Mononuclear cell (primary cell): ENCODE results near the gene LCE5A. TPM values are rescaled to one million over a fixed set of nuclear protein-coding genes. Genes with fewer than 3 reads are reported as not detected.

Experiments
- H3K27me3 ChIP-seq: 2 replicates; pipeline ENCODE4 v1.6.0; 2011; ENCODE audit warnings: low read length, control low read depth; ENCODE audit not compliant: insufficient read depth
- H3K4me1 ChIP-seq: 2 replicates; pipeline ENCODE4 v1.5.1; 2011; ENCODE audit warnings: mild to moderate bottlenecking, low read length, control low read depth; ENCODE audit not compliant: insufficient read depth
- H3K4me3 ChIP-seq: 2 replicates; pipeline ENCODE4 v1.5.1; 2011; ENCODE audit warnings: mild to moderate bottlenecking, low read length, moderate library complexity
- H3K9me3 ChIP-seq: 2 replicates; pipeline ENCODE4 v1.5.1; 2011; ENCODE audit warnings: low read depth, mild to moderate bottlenecking, control low read depth, low read length
- total RNA-seq: library from RNA; depleted of rRNA; stranded (reverse); fragments of >200 nt; gene quantifications from one replicate; pipeline ENCODE4 v1.2.3, GENCODE V29; 2012

Gene LCE5A
- total RNA-seq, 1 donor: not detected

DNA sequence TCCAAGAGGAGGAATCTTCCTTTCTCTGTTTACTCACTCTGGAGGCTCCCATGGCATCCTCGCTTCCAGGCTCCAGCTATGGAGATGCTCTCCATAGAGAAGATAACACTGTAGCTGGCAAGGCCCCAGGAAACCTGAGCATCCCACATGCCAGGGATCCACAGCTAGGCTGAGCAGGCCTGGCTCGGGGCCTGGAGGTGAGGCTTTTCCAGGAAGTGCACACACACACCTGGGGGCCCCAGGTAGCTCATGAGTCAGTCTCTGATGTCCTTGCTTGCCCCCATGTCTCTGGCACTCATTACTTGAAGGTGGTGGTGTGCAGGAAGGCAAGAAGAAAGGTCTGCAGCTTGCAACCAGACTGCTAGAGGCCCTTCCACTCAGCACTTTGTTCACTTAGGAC lies 5.5 kb upstream of the LCE5A start:
- Histone ChIP-seq H3K4me3 (no peak overlapping the region), H3K4me1 (no peaks in the 10 kb centered on the region), H3K9me3 (no peaks in the 10 kb centered on the region), H3K27me3 (no peaks in the 10 kb centered on the region)

DNA sequence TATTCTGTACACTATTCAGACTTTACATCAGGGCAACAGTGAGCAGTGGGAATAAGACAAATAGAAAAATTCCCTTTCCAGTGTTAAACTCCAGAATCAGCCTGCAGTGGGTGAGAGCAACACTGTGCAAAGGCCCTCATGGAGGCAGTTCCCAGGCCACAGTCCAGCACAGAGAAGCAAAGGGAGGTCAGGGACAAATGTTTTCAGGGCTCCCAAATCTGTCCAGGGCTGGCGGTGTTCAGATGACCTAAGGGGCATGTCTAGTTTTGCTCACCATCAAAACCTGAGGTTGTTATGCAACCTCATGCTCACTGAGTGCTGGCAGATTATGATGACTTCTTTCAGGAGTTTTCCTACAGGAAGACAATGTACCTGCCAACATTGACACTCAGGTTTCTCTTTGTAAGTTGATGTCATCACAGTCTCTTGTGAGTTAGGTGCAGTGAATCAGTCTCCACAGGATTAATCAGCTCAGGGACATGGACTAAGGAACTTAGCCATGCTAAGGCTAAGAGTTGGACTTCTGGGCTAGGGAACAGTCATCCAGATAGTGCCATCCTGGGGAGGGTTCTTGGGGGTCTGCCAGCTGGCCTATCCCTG lies 3.6 kb upstream of the LCE5A start:
- Histone ChIP-seq H3K9me3 (no peaks in the 10 kb centered on the region), H3K4me3 (no peak overlapping the region), H3K27me3 (peaks cover 2% of the 10 kb centered on the region), H3K4me1 (no peaks in the 10 kb centered on the region)

DNA sequence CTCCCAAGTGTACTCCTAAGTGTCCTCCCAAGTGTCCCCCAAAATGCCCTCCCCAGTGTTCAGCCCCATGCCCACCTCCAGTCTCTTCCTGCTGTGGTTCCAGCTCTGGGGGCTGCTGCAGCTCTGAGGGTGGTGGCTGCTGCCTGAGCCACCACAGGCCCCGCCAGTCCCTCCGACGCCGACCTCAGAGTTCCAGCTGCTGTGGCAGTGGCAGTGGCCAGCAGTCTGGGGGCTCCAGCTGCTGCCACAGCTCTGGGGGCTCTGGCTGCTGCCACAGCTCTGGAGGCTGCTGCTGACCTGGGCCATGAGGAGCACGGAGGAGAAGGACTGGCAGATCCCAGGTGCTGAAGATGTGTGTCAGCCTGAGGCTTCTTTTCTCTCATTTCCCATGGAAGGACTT lies 993 bp downstream of the LCE5A start:
- Histone ChIP-seq H3K27me3 (peaks cover 47% of the 10 kb centered on the region), H3K9me3 (no peaks in the 10 kb centered on the region)

DNA sequence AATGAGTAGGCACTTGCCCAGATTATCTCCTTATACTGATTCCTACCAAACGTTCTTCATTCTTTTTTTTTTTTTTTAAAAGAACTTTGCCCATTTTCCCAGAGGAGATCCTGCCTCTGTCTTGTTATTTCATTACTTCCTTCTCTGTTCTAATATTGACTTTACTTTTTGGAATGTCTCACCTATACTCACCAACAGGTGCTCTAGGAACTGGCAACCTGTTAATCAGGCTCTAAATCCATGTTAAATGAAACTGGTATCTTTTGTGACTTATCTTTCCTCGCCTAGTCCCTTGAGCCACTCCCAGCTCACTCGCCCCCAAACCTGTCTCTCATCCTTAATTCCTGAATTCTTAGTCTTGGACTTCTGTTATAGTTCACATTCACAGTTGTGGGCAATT lies 2.5 kb downstream of the LCE5A start:
- H3K4me1 ChIP-seq: no peaks in the 10 kb centered on the region
- H3K9me3 ChIP-seq: no peaks in the 10 kb centered on the region
- H3K4me3 ChIP-seq: no peak overlapping the region
- H3K27me3 ChIP-seq: peaks cover 53% of the 10 kb centered on the region

More for the DNA sequence above, 993 bp downstream of the LCE5A start:
- H3K4me1 ChIP-seq: no peaks in the 10 kb centered on the region
- H3K4me3 ChIP-seq: no peak overlapping the region

DNA sequence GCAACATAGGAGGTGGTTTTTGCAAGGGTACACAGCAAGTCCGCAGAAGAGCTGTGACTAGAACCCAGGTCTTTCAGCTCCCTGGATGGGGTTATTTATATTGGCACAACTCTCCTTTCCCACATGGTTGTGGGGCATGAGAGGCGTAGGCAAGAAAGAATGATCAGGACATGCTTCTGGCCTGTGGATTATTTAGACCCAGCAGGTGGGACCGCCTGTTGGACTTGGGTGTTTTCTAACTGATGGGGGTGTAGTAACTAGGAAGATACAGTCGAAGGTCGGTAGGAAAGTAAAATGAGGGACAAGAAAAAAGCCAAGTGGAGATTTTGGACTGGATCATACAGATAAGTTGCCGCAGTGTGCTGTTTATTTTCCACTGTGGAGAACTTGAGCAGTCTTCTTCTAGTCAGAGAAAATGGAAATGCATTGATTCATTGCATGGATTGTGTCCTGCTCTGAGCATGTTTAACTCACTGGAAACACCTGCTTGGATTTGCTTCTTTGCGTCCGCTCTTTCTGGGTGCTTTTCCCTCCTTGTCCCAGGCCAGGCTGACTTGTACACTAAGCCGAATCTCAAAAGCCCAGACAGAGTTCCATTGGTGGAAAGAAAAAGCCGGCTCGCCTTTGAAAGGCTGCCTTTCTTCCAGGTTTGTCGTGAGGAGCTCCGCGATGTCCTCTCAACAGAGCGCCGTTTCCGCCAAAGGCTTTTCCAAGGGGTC lies 4.3 kb downstream of the LCE5A start:
- Histone ChIP-seq H3K27me3 (peaks cover 53% of the 10 kb centered on the region), H3K4me1 (peaks cover 5% of the 10 kb centered on the region), H3K4me3 (no peak overlapping the region), H3K9me3 (no peaks in the 10 kb centered on the region)

DNA sequence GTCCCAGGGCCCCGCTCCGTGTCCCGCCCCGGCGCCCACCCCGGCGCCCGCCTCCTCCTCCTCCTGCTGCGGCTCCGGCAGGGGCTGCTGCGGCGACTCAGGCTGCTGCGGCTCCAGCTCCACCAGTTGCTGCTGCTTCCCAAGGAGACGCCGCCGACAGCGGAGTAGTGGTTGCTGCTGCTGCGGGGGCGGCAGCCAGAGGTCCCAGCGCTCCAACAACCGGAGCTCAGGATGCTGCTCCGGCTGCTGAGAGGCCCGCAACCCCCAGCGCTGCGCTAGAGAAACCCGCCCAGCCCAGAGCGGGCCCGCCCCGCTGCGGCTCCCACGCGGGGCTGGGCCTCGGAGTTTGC lies 4.8 kb downstream of the LCE5A start:
- Histone ChIP-seq H3K4me1 (peaks cover 8% of the 10 kb centered on the region), H3K4me3 (no peak overlapping the region), H3K27me3 (peaks cover 53% of the 10 kb centered on the region), H3K9me3 (no peaks in the 10 kb centered on the region)

DNA sequence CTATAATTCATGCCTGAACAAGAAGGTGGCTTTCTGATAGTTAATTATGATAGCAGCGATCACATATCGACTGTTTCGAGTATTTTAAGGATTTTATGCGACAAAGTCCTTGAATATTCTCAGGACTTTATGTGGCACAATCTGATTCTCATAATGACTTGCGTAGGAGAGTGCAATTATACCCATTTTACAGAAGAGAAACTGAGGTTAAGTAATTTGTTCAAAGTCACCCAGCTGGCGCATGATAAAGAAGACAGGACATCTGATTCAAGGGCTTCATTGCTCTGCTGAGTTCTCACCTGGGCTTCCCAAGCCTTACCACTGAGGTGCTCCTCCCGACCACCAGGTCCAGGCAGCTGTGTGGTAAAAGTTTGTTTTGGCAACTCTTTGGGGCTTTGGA lies 5.5 kb downstream of the LCE5A start:
- H3K4me3 ChIP-seq: no peak overlapping the region
- peaks cover 53% of the 10 kb centered on the region for H3K27me3 ChIP-seq
- H3K4me1 ChIP-seq: peaks cover 8% of the 10 kb centered on the region
- no peaks in the 10 kb centered on the region for H3K9me3 ChIP-seq

DNA sequence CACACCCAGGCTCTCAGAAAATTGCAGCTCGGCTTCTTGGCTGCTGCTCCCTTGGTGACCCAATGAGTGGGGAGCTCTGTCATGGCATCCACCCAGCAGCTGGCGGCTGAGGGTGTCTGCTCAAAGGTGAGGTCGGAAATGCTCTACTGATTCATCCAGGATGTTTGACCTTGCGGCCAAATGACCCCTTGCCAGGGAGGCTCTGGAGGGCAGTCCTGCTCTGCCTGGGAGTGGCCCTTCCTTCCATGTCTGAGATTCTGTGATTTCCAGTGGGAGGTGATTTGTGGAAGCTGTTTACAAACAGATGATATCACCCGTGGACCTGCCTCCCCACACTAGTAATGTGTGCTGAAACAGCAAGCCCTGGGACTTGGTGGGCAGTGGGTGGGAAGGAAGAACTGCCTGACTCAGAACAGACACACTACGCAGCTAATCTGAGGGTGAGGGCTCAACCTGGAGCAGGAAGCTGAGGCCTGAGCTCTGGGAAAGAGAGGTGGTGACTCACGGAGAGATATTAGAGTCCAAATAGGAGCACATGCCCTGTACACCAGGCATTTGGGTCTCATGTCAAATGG lies 6.7 kb downstream of the LCE5A start:
- Histone ChIP-seq H3K4me3 (no peak overlapping the region), H3K27me3 (peaks cover 49% of the 10 kb centered on the region), H3K4me1 (peaks cover 8% of the 10 kb centered on the region)

DNA sequence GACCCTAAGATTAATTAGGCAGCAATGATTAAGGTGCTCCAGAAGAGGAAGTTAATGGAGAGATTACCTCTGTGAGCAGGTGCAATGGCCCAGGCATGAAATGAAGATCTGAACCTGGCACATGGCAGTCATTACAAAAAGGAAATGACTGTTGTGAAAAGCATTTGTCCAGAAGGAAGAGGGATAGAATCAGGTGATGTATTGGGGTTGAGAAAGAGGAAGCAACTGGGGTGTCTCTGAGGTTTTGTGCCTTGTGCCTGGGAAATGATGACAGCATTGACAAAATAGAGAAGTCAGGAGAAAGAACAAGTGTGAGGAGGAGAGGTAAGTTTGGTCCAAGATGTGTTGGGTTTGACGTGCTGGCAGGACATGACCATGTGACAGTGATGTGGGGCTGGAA lies 9.2 kb downstream of the LCE5A start:
- Histone ChIP-seq H3K9me3 (no peaks in the 10 kb centered on the region), H3K4me1 (peaks cover 8% of the 10 kb centered on the region), H3K27me3 (peaks cover 33% of the 10 kb centered on the region), H3K4me3 (no peak overlapping the region)

More for the DNA sequence above, 6.7 kb downstream of the LCE5A start:
- no peaks in the 10 kb centered on the region for H3K9me3 ChIP-seq

DNA sequence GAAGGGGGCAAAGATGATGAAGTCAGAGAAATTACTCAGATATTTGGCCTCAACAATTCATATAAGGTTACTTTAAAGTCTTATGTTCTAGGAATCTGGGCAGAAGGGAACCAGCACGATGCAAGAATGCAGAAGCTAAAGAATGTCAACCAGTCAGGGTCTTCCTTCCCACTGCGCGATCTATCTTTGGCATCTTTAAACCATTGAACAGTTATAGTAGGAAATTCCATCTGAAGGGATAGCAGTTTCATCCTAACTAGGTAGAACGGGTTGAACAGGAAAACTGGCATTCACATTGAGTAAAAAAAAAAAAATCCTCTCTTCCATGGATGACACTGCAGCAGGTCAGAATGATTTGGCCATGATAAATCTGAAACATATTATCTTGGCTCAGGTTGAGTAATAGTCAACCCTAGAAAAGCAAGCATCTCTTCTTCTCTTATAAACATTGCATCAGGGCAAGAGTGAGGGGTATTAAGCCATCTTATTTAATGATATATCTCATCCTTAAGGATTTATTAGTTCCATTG lies 10.0 kb downstream of the LCE5A start:
- no peak overlapping the region for H3K4me3 ChIP-seq
- no peaks in the 10 kb centered on the region for H3K9me3 ChIP-seq
- peaks cover 8% of the 10 kb centered on the region for H3K4me1 ChIP-seq
- H3K27me3 ChIP-seq: peaks cover 25% of the 10 kb centered on the region

DNA sequence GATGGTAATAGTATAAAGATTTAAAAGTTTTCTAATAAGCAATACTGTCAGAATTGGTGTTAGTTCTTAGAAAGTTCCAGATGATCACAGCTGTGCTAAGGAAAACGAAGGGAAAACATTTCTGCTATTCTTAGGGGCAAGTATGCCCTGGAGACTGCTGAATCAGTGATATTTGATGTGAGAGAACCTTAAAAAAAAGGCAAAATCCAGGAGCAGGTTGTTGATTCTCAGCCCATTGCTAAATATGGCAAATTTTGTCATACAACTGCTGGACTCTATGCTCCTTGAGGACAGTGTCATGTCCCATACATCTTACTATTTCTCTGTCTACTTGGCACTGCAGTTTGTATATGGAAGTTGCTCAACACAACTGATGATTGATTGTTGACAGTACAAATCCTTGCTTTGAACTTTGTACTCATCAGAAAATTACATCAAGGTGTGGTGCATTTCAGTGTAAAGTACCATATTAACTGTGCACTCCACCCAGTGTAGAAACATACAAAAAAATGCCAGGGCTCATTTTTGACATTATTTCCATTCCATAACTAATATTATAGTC lies 14.6 kb downstream of the LCE5A start:
- Histone ChIP-seq H3K4me1 (peaks cover under 1% of the 10 kb centered on the region), H3K4me3 (no peak overlapping the region), H3K27me3 (peaks cover 14% of the 10 kb centered on the region), H3K9me3 (no peaks in the 10 kb centered on the region)

DNA sequence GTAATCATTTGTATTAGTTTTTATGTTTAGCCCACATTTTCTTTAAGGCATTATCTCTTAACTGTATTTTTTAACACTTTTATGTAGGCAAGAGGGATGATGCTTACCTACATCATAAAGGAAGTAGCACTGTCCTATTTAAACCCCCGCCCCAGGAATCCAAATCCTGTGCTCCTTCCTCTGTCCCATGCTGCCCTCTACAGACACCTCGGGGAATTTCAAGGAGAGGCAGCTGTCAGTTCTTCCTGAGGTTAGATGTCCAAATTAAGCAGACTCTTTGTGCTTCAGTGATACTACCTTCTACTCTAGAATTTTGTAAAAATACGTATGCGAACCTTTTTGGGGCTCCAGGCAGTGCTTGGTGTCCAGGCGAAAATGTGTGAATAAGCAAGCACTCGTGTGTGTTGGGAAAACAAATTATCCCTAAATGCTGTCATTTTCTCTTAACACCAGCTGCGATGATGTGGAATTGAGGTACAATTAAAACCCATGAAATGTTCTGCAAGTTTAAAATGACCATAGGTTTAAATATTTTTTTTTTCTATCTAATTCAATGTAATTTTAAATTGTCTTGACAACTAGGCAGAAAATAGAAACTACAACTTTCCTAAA lies 22.8 kb downstream of the LCE5A start:
- peaks cover 5% of the 10 kb centered on the region for H3K27me3 ChIP-seq
- H3K4me1 ChIP-seq: no peaks in the 10 kb centered on the region
- H3K9me3 ChIP-seq: no peaks in the 10 kb centered on the region
- no peak overlapping the region for H3K4me3 ChIP-seq

DNA sequence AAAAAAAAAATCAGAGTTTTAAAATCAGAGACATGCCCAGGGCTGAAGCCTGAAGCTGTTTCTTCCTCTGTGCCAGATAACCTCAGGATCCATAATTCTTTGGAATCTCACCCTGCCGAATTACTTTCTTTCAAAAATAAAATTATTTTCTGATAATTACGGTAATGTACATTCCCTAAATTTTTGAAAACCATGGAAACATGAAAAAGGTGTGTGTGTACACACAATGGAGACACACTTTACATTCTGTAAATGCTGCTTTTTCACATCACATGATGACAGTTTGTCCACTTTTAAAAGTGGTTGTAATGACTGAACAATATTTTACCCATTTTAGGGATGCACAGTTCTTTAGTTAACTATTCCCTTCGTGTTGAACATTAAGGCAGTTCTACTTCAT lies 25.2 kb downstream of the LCE5A start:
- Histone ChIP-seq H3K4me3 (no peak overlapping the region), H3K9me3 (no peaks in the 10 kb centered on the region), H3K27me3 (peaks cover 5% of the 10 kb centered on the region), H3K4me1 (no peaks in the 10 kb centered on the region)

DNA sequence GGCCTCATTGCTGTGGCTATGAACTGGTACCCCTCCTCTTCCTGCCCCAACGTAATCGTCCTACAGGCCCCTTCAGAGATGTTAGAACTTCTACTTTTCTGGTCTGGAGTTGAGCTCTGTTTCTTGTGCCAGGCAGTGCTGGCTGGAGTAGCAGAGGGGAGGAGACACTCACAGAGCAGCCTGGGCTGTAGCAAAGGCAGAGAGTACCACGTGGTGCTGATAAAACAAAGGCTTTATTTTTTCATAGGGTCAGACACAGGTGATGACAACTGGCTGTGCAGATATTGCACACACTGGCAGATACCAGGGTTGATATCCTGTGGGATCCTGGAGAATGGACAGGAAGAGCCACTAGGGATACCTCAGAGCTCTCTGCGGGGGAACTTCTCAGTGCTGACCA lies 26.9 kb downstream of the LCE5A start:
- Histone ChIP-seq H3K4me1 (no peaks in the 10 kb centered on the region), H3K9me3 (no peaks in the 10 kb centered on the region), H3K27me3 (peaks cover 5% of the 10 kb centered on the region), H3K4me3 (no peak overlapping the region)

DNA sequence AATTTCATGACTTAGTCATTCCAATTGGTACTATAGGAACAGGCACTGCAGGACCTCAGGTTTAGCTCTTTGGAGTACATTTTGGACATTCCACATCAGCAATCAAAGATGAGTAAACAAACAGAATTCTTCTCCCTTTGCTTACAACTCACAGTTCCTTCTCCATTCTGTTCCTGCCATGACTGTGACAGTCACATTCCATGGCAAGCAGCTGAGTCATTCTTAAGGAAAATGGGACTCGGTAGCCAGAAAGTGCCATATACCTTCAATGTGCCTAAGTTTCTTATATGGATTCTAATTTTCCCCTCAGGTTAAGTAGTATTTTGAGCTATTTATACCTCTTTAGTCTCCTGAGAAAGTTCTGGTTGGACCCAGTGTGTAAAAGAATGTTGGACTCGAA lies 29.3 kb downstream of the LCE5A start:
- Histone ChIP-seq H3K4me3 (no peak overlapping the region), H3K9me3 (no peaks in the 10 kb centered on the region), H3K27me3 (peaks cover 5% of the 10 kb centered on the region), H3K4me1 (no peaks in the 10 kb centered on the region)
